ENCODE measurements around the gene CEP43.

CEP43 gene

DNA sequence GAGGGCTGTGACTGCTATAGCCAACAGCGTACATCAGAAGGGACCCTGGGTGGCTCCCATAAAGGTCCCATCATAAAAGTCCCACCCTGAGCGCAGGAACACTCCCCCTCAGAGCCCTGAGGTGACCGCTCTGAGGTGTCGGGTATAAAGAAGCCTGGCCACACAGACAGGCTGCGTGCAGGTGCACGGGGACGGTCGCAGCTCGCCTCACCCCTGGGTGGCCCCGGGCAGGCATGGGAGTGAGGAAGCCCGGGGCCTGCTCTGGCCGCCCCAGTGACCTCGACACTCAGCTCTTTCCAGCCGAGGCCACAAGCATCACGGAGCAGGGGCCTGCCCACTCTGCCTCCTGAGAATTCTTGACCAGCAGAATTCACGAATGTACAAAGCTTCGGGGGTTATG lies 28.4 kb upstream of the CEP43 start:
- no peak overlapping the region for H4K12ac ChIP-seq (ENCODE audit: low read depth, low read length)
- no peak overlapping the region for H2AK5ac ChIP-seq (ENCODE audit: low read length)
- H3K4me2 ChIP-seq (ENCODE audit: low read length): no peak overlapping the region
- H3K9ac ChIP-seq (ENCODE audit: low read length): no peak overlapping the region
- H3K4me3 ChIP-seq (ENCODE audit: low read depth, low read length): no peak overlapping the region
- no peak overlapping the region for H4K91ac ChIP-seq (ENCODE audit: low read depth, low read length)
- DNase-seq: no peak
- no peak overlapping the region for H4K8ac ChIP-seq (ENCODE audit: low read depth, low read length)
- no peak overlapping the region for H3K27ac ChIP-seq (ENCODE audit: low read depth, low read length)
- H3K27me3 ChIP-seq (ENCODE audit: insufficient read depth, low read length): no peaks in the 10 kb centered on the region
- H3K79me1 ChIP-seq (ENCODE audit: low read length): no peaks in the 10 kb centered on the region
- H3K9me3 ChIP-seq (ENCODE audit: insufficient read depth, low read depth, low read length): peaks cover 2% of the 10 kb centered on the region
- no peak overlapping the region for H3K14ac ChIP-seq (ENCODE audit: low read length)
- H3K79me2 ChIP-seq (ENCODE audit: control insufficient read depth, insufficient read depth, low read length, poor library complexity): no peaks in the 10 kb centered on the region
- no peak overlapping the region for H2BK5ac ChIP-seq (ENCODE audit: low read depth, low read length, poor library complexity)
- no peak overlapping the region for H2BK12ac ChIP-seq (ENCODE audit: low read length)
- H3K4ac ChIP-seq (ENCODE audit: low read depth, low read length): no peak overlapping the region
- no CpG with 5 or more reads among the region's 17 CpGs for WGBS (ENCODE audit: extremely low coverage, insufficient coverage, insufficient read length)
- H2AFZ ChIP-seq (ENCODE audit: insufficient read depth, low read length, poor library complexity): no peak overlapping the region
- no peak overlapping the region for H2BK120ac ChIP-seq (ENCODE audit: insufficient read depth, low read length, poor library complexity)
- H3K4me1 ChIP-seq (ENCODE audit: control insufficient read depth in 1 of 2, insufficient read depth in 2 of 2, low read length in 2 of 2): no peaks in the 10 kb centered on the region
- H3K23ac ChIP-seq (ENCODE audit: low read length): no peak overlapping the region
- peaks cover 0 to 8% of the 10 kb centered on the region in 2 experiments for H3K36me3 ChIP-seq (ENCODE audit: control insufficient read depth in 1 of 2, insufficient read depth in 2 of 2, low read length in 2 of 2)
- H3K18ac ChIP-seq (ENCODE audit: low read length): no peak overlapping the region

DNA sequence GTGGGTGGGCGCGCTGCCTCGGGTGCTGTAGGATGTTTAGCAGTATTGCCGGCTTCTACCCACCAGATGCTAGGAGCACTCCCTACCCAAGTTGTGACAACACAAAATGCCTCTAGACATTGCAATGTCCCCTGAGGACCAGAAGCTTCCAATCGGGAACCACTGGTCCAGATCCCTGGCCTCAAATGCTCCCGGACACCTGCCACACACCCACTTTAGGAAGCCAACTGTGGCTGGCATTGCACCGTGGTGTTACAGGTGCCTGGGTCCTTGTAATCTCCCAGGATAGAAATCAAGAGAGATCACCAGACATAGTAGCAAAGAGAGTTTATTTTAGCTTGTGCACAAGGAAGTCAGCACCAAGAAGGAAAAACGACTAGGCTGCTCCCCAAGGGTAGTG lies 27.9 kb upstream of the CEP43 start:
- H3K4ac ChIP-seq (ENCODE audit: low read depth, low read length): no peak overlapping the region
- no peak overlapping the region for H3K4me3 ChIP-seq (ENCODE audit: low read depth, low read length)
- DNase-seq: no peak
- peaks cover 2% of the 10 kb centered on the region for H3K9me3 ChIP-seq (ENCODE audit: insufficient read depth, low read depth, low read length)
- no peak overlapping the region for H3K27ac ChIP-seq (ENCODE audit: low read depth, low read length)
- no peak overlapping the region for H3K4me2 ChIP-seq (ENCODE audit: low read length)
- H2BK12ac ChIP-seq (ENCODE audit: low read length): no peak overlapping the region
- no peak overlapping the region for H2BK120ac ChIP-seq (ENCODE audit: insufficient read depth, low read length, poor library complexity)
- no peak overlapping the region for H3K14ac ChIP-seq (ENCODE audit: low read length)
- no peaks in the 10 kb centered on the region for H3K4me1 ChIP-seq (ENCODE audit: control insufficient read depth in 1 of 2, insufficient read depth in 2 of 2, low read length in 2 of 2)
- H4K8ac ChIP-seq (ENCODE audit: low read depth, low read length): no peak overlapping the region
- no peaks in the 10 kb centered on the region for H3K27me3 ChIP-seq (ENCODE audit: insufficient read depth, low read length)
- no peaks in the 10 kb centered on the region for H3K79me2 ChIP-seq (ENCODE audit: control insufficient read depth, insufficient read depth, low read length, poor library complexity)
- no peak overlapping the region for H3K23ac ChIP-seq (ENCODE audit: low read length)
- no peak overlapping the region for H2BK5ac ChIP-seq (ENCODE audit: low read depth, low read length, poor library complexity)
- no CpG with 5 or more reads among the region's 8 CpGs for WGBS (ENCODE audit: extremely low coverage, insufficient coverage, insufficient read length)
- no peak overlapping the region for H3K9ac ChIP-seq (ENCODE audit: low read length)
- H4K12ac ChIP-seq (ENCODE audit: low read depth, low read length): no peak overlapping the region
- peaks cover 0 to 8% of the 10 kb centered on the region in 2 experiments for H3K36me3 ChIP-seq (ENCODE audit: control insufficient read depth in 1 of 2, insufficient read depth in 2 of 2, low read length in 2 of 2)
- no peak overlapping the region for H3K18ac ChIP-seq (ENCODE audit: low read length)
- no peak overlapping the region for H2AK5ac ChIP-seq (ENCODE audit: low read length)
- no peaks in the 10 kb centered on the region for H3K79me1 ChIP-seq (ENCODE audit: low read length)
- H2AFZ ChIP-seq (ENCODE audit: insufficient read depth, low read length, poor library complexity): no peak overlapping the region
- H4K91ac ChIP-seq (ENCODE audit: low read depth, low read length): no peak overlapping the region

DNA sequence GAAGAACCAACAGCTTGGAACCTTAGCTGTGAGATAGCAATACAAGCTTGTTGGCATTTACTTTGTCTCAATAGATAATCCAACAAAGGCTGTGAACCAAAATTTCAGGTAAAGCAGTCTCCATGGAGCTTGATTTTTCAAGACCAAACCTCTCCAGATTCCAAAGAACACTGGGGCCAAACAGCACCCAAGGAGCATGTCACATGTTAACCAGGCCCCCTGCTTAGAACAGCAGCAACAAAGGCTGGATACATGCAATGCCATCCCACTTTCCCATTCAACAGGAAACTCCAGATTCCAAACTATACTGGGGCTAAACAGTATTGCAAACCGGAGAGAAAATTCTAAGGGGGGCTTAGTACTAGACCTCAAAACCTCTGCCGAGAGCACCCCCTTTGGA lies 27.1 kb upstream of the CEP43 start:
- Histone ChIP-seq H3K9me3 (ENCODE audit: insufficient read depth, low read depth, low read length) (peaks cover 2% of the 10 kb centered on the region), H2BK120ac (ENCODE audit: insufficient read depth, low read length, poor library complexity) (no peak overlapping the region), H3K79me1 (ENCODE audit: low read length) (no peaks in the 10 kb centered on the region), H2BK12ac (ENCODE audit: low read length) (no peak overlapping the region), H3K27ac (ENCODE audit: low read depth, low read length) (no peak overlapping the region), H3K18ac (ENCODE audit: low read length) (no peak overlapping the region), H2AFZ (ENCODE audit: insufficient read depth, low read length, poor library complexity) (no peak overlapping the region), H3K27me3 (ENCODE audit: insufficient read depth, low read length) (no peaks in the 10 kb centered on the region), H3K4me3 (ENCODE audit: low read depth, low read length) (no peak overlapping the region), H3K4ac (ENCODE audit: low read depth, low read length) (no peak overlapping the region), H3K9ac (ENCODE audit: low read length) (no peak overlapping the region), H3K23ac (ENCODE audit: low read length) (no peak overlapping the region), H4K8ac (ENCODE audit: low read depth, low read length) (no peak overlapping the region), H3K4me2 (ENCODE audit: low read length) (no peak overlapping the region), H2BK5ac (ENCODE audit: low read depth, low read length, poor library complexity) (no peak overlapping the region), H4K91ac (ENCODE audit: low read depth, low read length) (no peak overlapping the region), H3K79me2 (ENCODE audit: control insufficient read depth, insufficient read depth, low read length, poor library complexity) (no peaks in the 10 kb centered on the region), H3K36me3 (ENCODE audit: control insufficient read depth in 1 of 2, insufficient read depth in 2 of 2, low read length in 2 of 2) (peaks cover under 1 to 11% of the 10 kb centered on the region in 2 experiments), H3K14ac (ENCODE audit: low read length) (no peak overlapping the region), H2AK5ac (ENCODE audit: low read length) (no peak overlapping the region), H4K12ac (ENCODE audit: low read depth, low read length) (no peak overlapping the region), H3K4me1 (ENCODE audit: control insufficient read depth in 1 of 2, insufficient read depth in 2 of 2, low read length in 2 of 2) (no peaks in the 10 kb centered on the region)
- no peak for DNase-seq
- no CpG with 5 or more reads among the region's 2 CpGs for WGBS (ENCODE audit: extremely low coverage, insufficient coverage, insufficient read length)

DNA sequence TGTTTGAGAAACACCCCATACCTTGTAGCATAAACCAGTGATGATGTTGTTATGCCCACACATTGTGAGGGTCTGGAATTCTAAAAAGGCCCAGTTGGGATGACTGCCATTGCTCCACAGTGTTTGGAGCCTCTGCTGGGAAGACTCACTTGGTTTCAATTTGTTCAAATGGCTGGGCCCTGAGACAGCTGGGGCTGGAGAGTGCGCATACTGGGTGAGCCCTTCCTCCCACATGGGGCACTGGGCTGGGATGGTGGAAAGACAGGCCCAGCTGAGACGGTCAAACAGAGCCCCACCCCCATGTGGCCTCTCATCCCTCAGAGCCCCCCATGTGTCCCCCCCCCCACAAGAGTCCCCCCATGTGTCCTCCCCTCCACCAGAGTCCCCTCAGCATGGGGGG lies 22.6 kb upstream of the CEP43 start:
- Histone ChIP-seq H3K23ac (ENCODE audit: low read length) (no peak overlapping the region), H3K79me1 (ENCODE audit: low read length) (no peaks in the 10 kb centered on the region), H3K18ac (ENCODE audit: low read length) (no peak overlapping the region), H2AK5ac (ENCODE audit: low read length) (no peak overlapping the region), H4K91ac (ENCODE audit: low read depth, low read length) (no peak overlapping the region), H3K4me2 (ENCODE audit: low read length) (no peak overlapping the region), H3K79me2 (ENCODE audit: control insufficient read depth, insufficient read depth, low read length, poor library complexity) (no peaks in the 10 kb centered on the region), H3K4me3 (ENCODE audit: low read depth, low read length) (no peak overlapping the region), H3K36me3 (ENCODE audit: control insufficient read depth in 1 of 2, insufficient read depth in 2 of 2, low read length in 2 of 2) (peaks cover 5 to 7% of the 10 kb centered on the region in 2 experiments), H2AFZ (ENCODE audit: insufficient read depth, low read length, poor library complexity) (no peak overlapping the region), H2BK5ac (ENCODE audit: low read depth, low read length, poor library complexity) (no peak overlapping the region), H3K14ac (ENCODE audit: low read length) (no peak overlapping the region), H4K12ac (ENCODE audit: low read depth, low read length) (no peak overlapping the region), H3K4ac (ENCODE audit: low read depth, low read length) (no peak overlapping the region), H3K9ac (ENCODE audit: low read length) (no peak overlapping the region), H3K27me3 (ENCODE audit: insufficient read depth, low read length) (no peaks in the 10 kb centered on the region), H3K27ac (ENCODE audit: low read depth, low read length) (no peak overlapping the region), H2BK120ac (ENCODE audit: insufficient read depth, low read length, poor library complexity) (no peak overlapping the region), H3K4me1 (ENCODE audit: control insufficient read depth in 1 of 2, insufficient read depth in 2 of 2, low read length in 2 of 2) (no peaks in the 10 kb centered on the region), H2BK12ac (ENCODE audit: low read length) (no peak overlapping the region), H4K8ac (ENCODE audit: low read depth, low read length) (no peak overlapping the region), H3K9me3 (ENCODE audit: insufficient read depth, low read depth, low read length) (no peaks in the 10 kb centered on the region)
- no CpG with 5 or more reads among the region's 2 CpGs for WGBS (ENCODE audit: extremely low coverage, insufficient coverage, insufficient read length)
- DNase-seq: no peak
